ENCODE measurements around the gene FBXO15. TPM values are rescaled to one million over a fixed set of nuclear protein-coding genes. Genes with fewer than 3 reads are reported as not detected.
A peak's percentile ranks its signal among the peaks of the same experiment; 100 is the strongest.

The FBXO15 gene
- polyA plus RNA-seq, 3 donors: 3.4 to 6.2 (median 4.2) TPM

- DNase-seq (ENCODE audit: extremely low read depth in 1 of 11, low read depth in 9 of 11, low spot score in 4 of 11): no peak
These were observed 18.8 kb upstream of the FBXO15 start for GRCh38 chr18:74166386-74166785.

- no peak for DNase-seq (ENCODE audit: extremely low read depth in 1 of 11, low read depth in 9 of 11, low spot score in 4 of 11)
These were observed 15.5 kb upstream of the FBXO15 start for GRCh38 chr18:74163019-74163660.

- DNase-seq (ENCODE audit: extremely low read depth in 1 of 11, low read depth in 9 of 11, low spot score in 4 of 11): no peak
These were observed 7.6 kb upstream of the FBXO15 start for GRCh38 chr18:74155276-74155675.

GRCh38 chr18:74154716-74155115 lies 7.1 kb upstream of the FBXO15 start:
- DNase-seq (ENCODE audit: extremely low read depth in 1 of 11, low read depth in 9 of 11, low spot score in 4 of 11): no peak

GRCh38 chr18:74153793-74154192 lies 6.2 kb upstream of the FBXO15 start:
- no peak for DNase-seq (ENCODE audit: extremely low read depth in 1 of 11, low read depth in 9 of 11, low spot score in 4 of 11)

- DNase-seq (ENCODE audit: extremely low read depth in 1 of 11, low read depth in 9 of 11, low spot score in 4 of 11): no peak
These were observed 5.7 kb upstream of the FBXO15 start for GRCh38 chr18:74153377-74153776.

GRCh38 chr18:74152857-74153256 lies 5.2 kb upstream of the FBXO15 start:
- DNase-seq (ENCODE audit: extremely low read depth in 1 of 11, low read depth in 9 of 11, low spot score in 4 of 11): no peak

GRCh38 chr18:74152270-74152669 lies 4.6 kb upstream of the FBXO15 start:
- peak in 1 of 11 donors; percentile 6 for DNase-seq (ENCODE audit: extremely low read depth in 1 of 11, low read depth in 9 of 11, low spot score in 4 of 11)

- DNase-seq (ENCODE audit: extremely low read depth in 1 of 11, low read depth in 9 of 11, low spot score in 4 of 11): no peak
These were observed 2.2 kb upstream of the FBXO15 start for GRCh38 chr18:74149878-74150277.

GRCh38 chr18:74148543-74149070 lies 973 bp upstream of the FBXO15 start:
- DNase-seq (ENCODE audit: extremely low read depth in 1 of 11, low read depth in 9 of 11, low spot score in 4 of 11): no peak

GRCh38 chr18:74147491-74147778 lies 199 bp downstream of the FBXO15 start:
- no peak for DNase-seq (ENCODE audit: extremely low read depth in 1 of 11, low read depth in 9 of 11, low spot score in 4 of 11)

- DNase-seq (ENCODE audit: extremely low read depth in 1 of 11, low read depth in 9 of 11, low spot score in 4 of 11): no peak
These were observed 878 bp downstream of the FBXO15 start for GRCh38 chr18:74146756-74147155.

- no peak for DNase-seq (ENCODE audit: extremely low read depth in 1 of 11, low read depth in 9 of 11, low spot score in 4 of 11)
These were observed 5.4 kb downstream of the FBXO15 start for GRCh38 chr18:74142252-74142651.

GRCh38 chr18:74141667-74142066 lies 6.0 kb downstream of the FBXO15 start:
- no peak for DNase-seq (ENCODE audit: extremely low read depth in 1 of 11, low read depth in 9 of 11, low spot score in 4 of 11)

- no peak for DNase-seq (ENCODE audit: extremely low read depth in 1 of 11, low read depth in 9 of 11, low spot score in 4 of 11)
These were observed 7.1 kb downstream of the FBXO15 start for GRCh38 chr18:74140582-74140981.

- no peak for DNase-seq (ENCODE audit: extremely low read depth in 1 of 11, low read depth in 9 of 11, low spot score in 4 of 11)
These were observed 7.7 kb downstream of the FBXO15 start for GRCh38 chr18:74139888-74140287.

- no peak for DNase-seq (ENCODE audit: extremely low read depth in 1 of 11, low read depth in 9 of 11, low spot score in 4 of 11)
These were observed 8.2 kb downstream of the FBXO15 start for GRCh38 chr18:74139411-74139810.

GRCh38 chr18:74137920-74138538 lies 9.6 kb downstream of the FBXO15 start:
- no peak for DNase-seq (ENCODE audit: extremely low read depth in 1 of 11, low read depth in 9 of 11, low spot score in 4 of 11)

GRCh38 chr18:74132201-74132600 lies 15.4 kb downstream of the FBXO15 start:
- DNase-seq (ENCODE audit: extremely low read depth in 1 of 11, low read depth in 9 of 11, low spot score in 4 of 11): no peak

- no peak for DNase-seq (ENCODE audit: extremely low read depth in 1 of 11, low read depth in 9 of 11, low spot score in 4 of 11)
These were observed 16.5 kb downstream of the FBXO15 start for GRCh38 chr18:74131124-74131523.

GRCh38 chr18:74128159-74128558 lies 19.5 kb downstream of the FBXO15 start:
- DNase-seq (ENCODE audit: extremely low read depth in 1 of 11, low read depth in 9 of 11, low spot score in 4 of 11): no peak
